HEK293 (cell line): Measurements from ENCODE around the gene ZNF652.

Experiments
- CTCF ChIA-PET: fragments of 350-600 bp; formaldehyde crosslinking; extraction: SDS; loops from one replicate; lab custom pipeline; 2021; ENCODE audit warnings: antibody characterized with exemption; lab: Yijun Ruan, JAX
- POLR2A ChIA-PET: fragments of 300-600 bp; formaldehyde crosslinking; extraction: SDS; loops from one replicate; lab custom pipeline; 2020; ENCODE audit warnings: antibody characterized with exemption, inconsistent platforms; lab: Yijun Ruan, JAX
- H3K27ac ChIP-seq: fragments of 200-500 bp; sonication (Bioruptor generic); 2 replicates; pipeline ENCODE4 v1.5.1; 2014; ENCODE audit warnings: low read depth, low read length, control low read depth, inconsistent platforms; ENCODE audit errors: extremely low read depth
- H3K36me3 ChIP-seq, 2 experiments: fragments of 200-500 bp in 1 of 2; sonication (Bioruptor generic) in 1 of 2; 1 replicate in 1 of 2; 2 replicates in 1 of 2; pipeline ENCODE4 v1.5.1; 2014 to 2017; ENCODE audit warnings: inconsistent platforms in 2 of 2, low read length in 2 of 2; ENCODE audit not compliant: control insufficient read depth in 2 of 2, insufficient read depth in 1 of 2
- H3K4me1 ChIP-seq: fragments of 200-500 bp; sonication (Bioruptor generic); 2 replicates; pipeline ENCODE4 v1.5.1; 2014; ENCODE audit warnings: mild to moderate bottlenecking, low read length, inconsistent platforms; ENCODE audit not compliant: control insufficient read depth, insufficient read depth
- H3K4me3 ChIP-seq: 2 replicates; pipeline ENCODE4 v1.5.1; 2011; ENCODE audit warnings: low read depth, mild to moderate bottlenecking, control low read depth, low read length, moderate library complexity
- H3K9me3 ChIP-seq: fragments of 200-500 bp; sonication (Bioruptor generic); 2 replicates; pipeline ENCODE4 v1.5.1; 2014; ENCODE audit warnings: low read depth, low read length, inconsistent platforms; ENCODE audit not compliant: control insufficient read depth, insufficient read depth
- HOXA7 ChIP-seq: sonication (generic); formaldehyde crosslinking; IDR thresholded peaks from 2 replicates; pipeline ENCODE4 v1.8.1; 2022; ENCODE audit warnings: missing genetic modification reagents, borderline replicate concordance
- MZF1 ChIP-seq: fragments of 450-650 bp; formaldehyde crosslinking; IDR thresholded peaks from 2 replicates; pipeline ENCODE4 v1.5.1; 2017; ENCODE audit warnings: missing biosample characterization, missing genetic modification characterization, borderline replicate concordance
- SP7 ChIP-seq: fragments of 450-650 bp; formaldehyde crosslinking; IDR thresholded peaks from 2 replicates; pipeline ENCODE4 v1.5.1; 2016; ENCODE audit warnings: missing biosample characterization, missing genetic modification characterization
- TCF7L2 ChIP-seq: IDR thresholded peaks from 2 replicates; pipeline ENCODE4 v1.6.1; 2011; ENCODE audit warnings: low read depth, mild to moderate bottlenecking, inconsistent platforms, low read length, moderate library complexity, borderline replicate concordance
- ZBTB48 ChIP-seq: fragments of 450-650 bp; formaldehyde crosslinking; IDR thresholded peaks from 2 replicates; pipeline ENCODE4 v1.5.1; 2016; ENCODE audit warnings: missing biosample characterization, missing genetic modification characterization
- ZIC2 ChIP-seq: fragments of 450-650 bp; formaldehyde crosslinking; IDR thresholded peaks from 2 replicates; pipeline ENCODE4 v1.5.1; 2016; ENCODE audit warnings: missing biosample characterization, missing genetic modification characterization
- ZNF114 ChIP-seq: fragments of 450-650 bp; formaldehyde crosslinking; IDR thresholded peaks from 2 replicates; pipeline ENCODE4 v1.5.0; 2017; ENCODE audit warnings: missing biosample characterization, missing genetic modification characterization
- ZNF121 ChIP-seq: fragments of 450-650 bp; formaldehyde crosslinking; IDR thresholded peaks from 2 replicates; pipeline ENCODE4 v1.5.1; 2016; ENCODE audit warnings: missing biosample characterization, missing genetic modification characterization
- ZNF132 ChIP-seq: fragments of 450-650 bp; formaldehyde crosslinking; IDR thresholded peaks from 2 replicates; pipeline ENCODE4 v1.5.1; 2017; ENCODE audit warnings: missing biosample characterization, missing genetic modification characterization, borderline replicate concordance
- ZNF146 ChIP-seq: fragments of 450-650 bp; formaldehyde crosslinking; IDR thresholded peaks from 2 replicates; pipeline ENCODE4 v1.5.1; 2016; ENCODE audit warnings: missing biosample characterization, missing genetic modification characterization
- ZNF148 ChIP-seq: fragments of 450-650 bp; formaldehyde crosslinking; IDR thresholded peaks from 2 replicates; pipeline ENCODE4 v1.5.0; 2017; ENCODE audit warnings: missing biosample characterization, missing genetic modification characterization, borderline replicate concordance
- ZNF155 ChIP-seq: fragments of 450-650 bp; formaldehyde crosslinking; IDR thresholded peaks from 2 replicates; pipeline ENCODE4 v1.5.1; 2016; ENCODE audit warnings: missing biosample characterization, missing genetic modification characterization
- ZNF169 ChIP-seq: fragments of 450-650 bp; formaldehyde crosslinking; IDR thresholded peaks from 2 replicates; pipeline ENCODE4 v1.5.1; 2016; ENCODE audit warnings: missing biosample characterization, missing genetic modification characterization
- ZNF174 ChIP-seq: fragments of 450-650 bp; formaldehyde crosslinking; IDR thresholded peaks from 2 replicates; pipeline ENCODE4 v1.5.0; 2017; ENCODE audit warnings: missing biosample characterization, mild to moderate bottlenecking, missing genetic modification characterization
- ZNF404 ChIP-seq: fragments of 450-650 bp; formaldehyde crosslinking; IDR thresholded peaks from 2 replicates; pipeline ENCODE4 v1.5.1; 2017; ENCODE audit warnings: missing biosample characterization, missing genetic modification characterization
- ZNF549 ChIP-seq: fragments of 450-650 bp; IDR thresholded peaks from 2 replicates; pipeline ENCODE4 v1.5.1; 2018; ENCODE audit warnings: missing biosample characterization, missing genetic modification characterization, mild to moderate bottlenecking, inconsistent platforms, moderate library complexity
- ZNF558 ChIP-seq: fragments of 450-650 bp; formaldehyde crosslinking; IDR thresholded peaks from 2 replicates; pipeline ENCODE4 v1.5.1; 2016; ENCODE audit warnings: missing biosample characterization, missing genetic modification characterization
- ZNF626 ChIP-seq: fragments of 450-650 bp; sonication (Bioruptor Pico); formaldehyde crosslinking; IDR thresholded peaks from 2 replicates; pipeline ENCODE4 v1.5.1; 2018; ENCODE audit warnings: missing biosample characterization, missing genetic modification characterization, inconsistent platforms
- ZNF777 ChIP-seq: fragments of 450-650 bp; formaldehyde crosslinking; IDR thresholded peaks from 2 replicates; pipeline ENCODE4 v1.5.1; 2017; ENCODE audit warnings: missing biosample characterization, missing genetic modification characterization, borderline replicate concordance
- ZSCAN16 ChIP-seq: fragments of 450-650 bp; formaldehyde crosslinking; IDR thresholded peaks from 2 replicates; pipeline ENCODE4 v1.5.1; 2016; ENCODE audit warnings: missing biosample characterization, missing genetic modification characterization
- ZXDB ChIP-seq: fragments of 450-650 bp; formaldehyde crosslinking; IDR thresholded peaks from 2 replicates; pipeline ENCODE4 v1.5.1; 2016; ENCODE audit warnings: missing biosample characterization, missing genetic modification characterization
- TF ChIP-seq, protein P1 (sequence below): sonication (generic); formaldehyde crosslinking; IDR thresholded peaks from 2 replicates; pipeline ENCODE4 v1.8.1; 2022; ENCODE audit warnings: mild to moderate bottlenecking, moderate library complexity, missing genetic modification reagents
- TF ChIP-seq, protein P2 (sequence below): fragments of 450-650 bp; formaldehyde crosslinking; IDR thresholded peaks from 2 replicates; pipeline ENCODE4 v1.5.1; 2016; ENCODE audit warnings: missing biosample characterization, missing genetic modification characterization

Gene ZNF652

GRCh38 chr17:49375544-49375943, 13.5 kb upstream of the ZNF652 start:
- Histone ChIP-seq H3K4me3 (no peak overlapping the region), H3K9me3 (no peaks in the 10 kb centered on the region; the same call in 1 of the 2 replicates), H3K36me3 (no peaks in the 10 kb centered on the region; a peak in 1 of 3 replicates), H3K27ac (no peak overlapping the region), H3K4me1 (peaks cover 3% of the 10 kb centered on the region; the same call in 1 of the 2 replicates)
- CTCF ChIA-PET: interaction anchor here (0.6 to 1.3 kb wide), 3 partner anchors 15 to 85 kb away, joined by 3 to 4 read pairs (median 3); no protein-coding TSS in a partner anchor
- no peak for TF ChIP-seq ZNF132
- peak; percentile 56; the same call in 1 of the 2 replicates for TF ChIP-seq ZNF121
- TF ChIP-seq ZNF777 (tag by site-specific recombination): no peak
- POLR2A ChIA-PET: interaction anchor here (0.7 to 0.9 kb wide), 2 partner anchors 13 to 31 kb away, joined by 4 to 5 read pairs; no protein-coding TSS in a partner anchor

DNA sequence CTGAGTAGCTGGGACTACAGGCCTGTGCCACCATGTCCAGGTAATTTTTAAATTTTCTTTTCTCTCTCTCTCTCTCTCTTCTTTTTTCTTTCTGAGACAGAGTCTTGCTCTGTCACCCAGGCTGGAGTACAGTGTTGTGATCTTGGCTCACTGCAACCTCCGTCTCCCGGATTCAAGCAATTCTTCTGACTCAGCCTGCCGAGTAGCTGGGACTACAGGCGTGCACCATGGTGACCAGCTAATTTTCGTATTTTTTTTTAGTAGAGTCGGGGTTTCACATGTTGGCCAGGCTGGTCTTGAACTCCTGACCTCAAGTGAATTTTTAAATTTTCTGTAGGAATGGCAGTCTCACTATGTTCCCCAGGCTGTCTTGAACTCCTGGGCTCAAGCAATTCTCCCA, 11.1 kb upstream of the ZNF652 start:
- H3K36me3 ChIP-seq: no peaks in the 10 kb centered on the region; a peak in 1 of 3 replicates

DNA sequence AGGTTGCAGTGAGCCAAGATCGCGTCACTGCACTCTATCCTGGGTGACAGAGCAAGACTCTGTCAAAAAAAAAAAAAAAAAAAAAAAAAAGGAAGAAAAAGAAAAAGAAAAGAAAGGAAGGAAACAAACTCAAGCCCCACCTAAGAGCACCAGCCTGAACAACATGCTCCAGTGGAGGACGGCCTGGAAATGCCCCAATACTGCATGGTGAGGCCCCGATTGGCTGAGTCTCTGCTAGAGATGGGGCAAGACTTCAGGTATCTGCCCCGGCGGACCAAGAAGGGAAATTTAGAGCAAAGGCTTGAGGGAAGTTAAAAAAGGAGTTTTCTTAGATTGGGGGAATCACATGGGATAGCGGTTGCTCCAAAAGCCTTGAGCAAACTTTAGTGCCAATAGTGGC, 10.4 kb upstream of the ZNF652 start:
- Histone ChIP-seq H3K36me3 (no peaks in the 10 kb centered on the region; a peak in 1 of 3 replicates), H3K27ac (no peak overlapping the region), H3K9me3 (no peaks in the 10 kb centered on the region), H3K4me1 (peaks cover 3% of the 10 kb centered on the region; the same call in 1 of the 2 replicates), H3K4me3 (no peak overlapping the region)
- TF ChIP-seq ZNF114: no peak
- no peak for TF ChIP-seq ZNF558
- no peak for TF ChIP-seq ZNF174
- no peak for TF ChIP-seq ZSCAN16
- TF ChIP-seq ZNF148 (tag by site-specific recombination): no peak
- TF ChIP-seq HOXA7 (CRISPR knock-in tag): no peak
- no peak for TF ChIP-seq ZNF146
- ChIA-PET POLR2A (no interaction called here), CTCF (no interaction called here)

More for the DNA sequence above, 11.1 kb upstream of the ZNF652 start:
- TF ChIP-seq ZBTB48 (no peak), ZNF549 (tag by site-specific recombination) (no peak)
- peaks cover 3% of the 10 kb centered on the region; the same call in 1 of the 2 replicates for H3K4me1 ChIP-seq
- no peak overlapping the region for H3K27ac ChIP-seq
- no peaks in the 10 kb centered on the region for H3K9me3 ChIP-seq
- no peak overlapping the region for H3K4me3 ChIP-seq
- POLR2A ChIA-PET: interaction anchor here (1.3 kb wide), 1 partner anchor 10 kb away, joined by 3 read pairs; no protein-coding TSS in a partner anchor
- CTCF ChIA-PET: interaction anchor here (0.7 kb wide), 1 partner anchor 151 kb away, joined by 3 read pairs; no protein-coding TSS in a partner anchor

GRCh38 chr17:49370971-49371834, 9.2 kb upstream of the ZNF652 start:
- Histone ChIP-seq H3K27ac (no peak overlapping the region), H3K9me3 (no peaks in the 10 kb centered on the region), H3K4me3 (no peak overlapping the region), H3K36me3 (no peaks in the 10 kb centered on the region; a peak in 1 of 3 replicates), H3K4me1 (peaks cover 3% of the 10 kb centered on the region; the same call in 1 of the 2 replicates)
- ChIA-PET POLR2A (interaction anchor here (0.5 to 0.6 kb wide), 2 partner anchors 15 to 306 kb away, joined by 3 to 7 read pairs; no protein-coding TSS in a partner anchor), CTCF (interaction anchor here (0.6 to 0.8 kb wide), 3 partner anchors 21 to 689 kb away, joined by 3 to 4 read pairs (median 4); no protein-coding TSS in a partner anchor)
- TF ChIP-seq, protein P1, sequence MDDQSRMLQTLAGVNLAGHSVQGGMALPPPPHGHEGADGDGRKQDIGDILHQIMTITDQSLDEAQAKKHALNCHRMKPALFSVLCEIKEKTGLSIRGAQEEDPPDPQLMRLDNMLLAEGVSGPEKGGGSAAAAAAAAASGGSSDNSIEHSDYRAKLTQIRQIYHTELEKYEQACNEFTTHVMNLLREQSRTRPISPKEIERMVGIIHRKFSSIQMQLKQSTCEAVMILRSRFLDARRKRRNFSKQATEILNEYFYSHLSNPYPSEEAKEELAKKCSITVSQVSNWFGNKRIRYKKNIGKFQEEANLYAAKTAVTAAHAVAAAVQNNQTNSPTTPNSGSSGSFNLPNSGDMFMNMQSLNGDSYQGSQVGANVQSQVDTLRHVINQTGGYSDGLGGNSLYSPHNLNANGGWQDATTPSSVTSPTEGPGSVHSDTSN: no peak
- no peak for TF ChIP-seq ZNF404
- TF ChIP-seq ZNF155: no peak
- TF ChIP-seq TCF7L2: no peak
- no peak for TF ChIP-seq ZNF626
- TF ChIP-seq ZNF169 (tag by site-specific recombination): no peak
- TF ChIP-seq SP7 (tag by site-specific recombination): 0 out of 2 replicates have a peak, but pooled peaks have one; percentile 17
- TF ChIP-seq, protein P2, sequence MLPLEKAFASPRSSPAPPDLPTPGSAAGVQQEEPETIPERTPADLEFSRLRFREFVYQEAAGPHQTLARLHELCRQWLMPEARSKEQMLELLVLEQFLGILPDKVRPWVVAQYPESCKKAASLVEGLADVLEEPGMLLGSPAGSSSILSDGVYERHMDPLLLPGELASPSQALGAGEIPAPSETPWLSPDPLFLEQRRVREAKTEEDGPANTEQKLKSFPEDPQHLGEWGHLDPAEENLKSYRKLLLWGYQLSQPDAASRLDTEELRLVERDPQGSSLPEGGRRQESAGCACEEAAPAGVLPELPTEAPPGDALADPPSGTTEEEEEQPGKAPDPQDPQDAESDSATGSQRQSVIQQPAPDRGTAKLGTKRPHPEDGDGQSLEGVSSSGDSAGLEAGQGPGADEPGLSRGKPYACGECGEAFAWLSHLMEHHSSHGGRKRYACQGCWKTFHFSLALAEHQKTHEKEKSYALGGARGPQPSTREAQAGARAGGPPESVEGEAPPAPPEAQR (tag by site-specific recombination): no peak
- TF ChIP-seq ZIC2: no peak
- no peak for TF ChIP-seq ZXDB
- no peak for TF ChIP-seq MZF1
- TF ChIP-seq ZNF777 (tag by site-specific recombination): no peak
